Uterus (tissue), 4 donors: ENCODE data around the gene MEF2C. TPM values are rescaled to one million over a fixed set of nuclear protein-coding genes. Genes with fewer than 3 reads are reported as not detected.

Experiments used
- DNase-seq, 2 donors: peaks; one replicate each; pipeline ENCODE4 v3.0.0-alpha.2; 2019 to 2020
- H3K27ac ChIP-seq, 2 donors: fragments of 200-600 bp; sonication (generic); 1 replicate in 1 of 2; 2 replicates in 1 of 2; pipeline ENCODE4 v1.5.1; 2016 to 2018
- H3K27me3 ChIP-seq, 2 donors: fragments of 200-600 bp; sonication (generic); one replicate each; pipeline ENCODE4 v1.5.1; 2018 to 2019; ENCODE audit warnings: control low read depth in 1 of 2
- H3K36me3 ChIP-seq, 2 donors: fragments of 200-600 bp; sonication (generic); one replicate each; pipeline ENCODE4 v1.5.1; 2019; ENCODE audit warnings: control low read depth in 1 of 2
- H3K4me1 ChIP-seq, 2 donors: fragments of 200-600 bp; sonication (generic); one replicate each; pipeline ENCODE4 v1.5.1; 2018 to 2019; ENCODE audit warnings: control low read depth in 1 of 2
- H3K4me3 ChIP-seq, 2 donors: fragments of 200-600 bp; sonication (generic); 1 replicate in 1 of 2; 2 replicates in 1 of 2; pipeline ENCODE4 v1.5.1; 2018 to 2019; ENCODE audit warnings: mild to moderate bottlenecking in 1 of 2
- H3K9me3 ChIP-seq, 2 donors: fragments of 200-600 bp; sonication (generic); one replicate each; pipeline ENCODE4 v1.5.1; 2019; ENCODE audit warnings: control low read depth in 1 of 2
- CTCF ChIP-seq, 4 experiments: fragments of 200-600 bp in 2 of 4; fragments of 450-650 bp in 2 of 4; sonication (generic) in 2 of 4; IDR thresholded peaks; one replicate each; pipeline ENCODE4 v1.5.1; 2016 to 2019; ENCODE audit warnings: antibody characterized with exemption in 4 of 4, mild to moderate bottlenecking in 2 of 4, moderate library complexity in 1 of 4
- POLR2A ChIP-seq, 2 donors: fragments of 450-650 bp; IDR thresholded peaks; one replicate each; pipeline ENCODE4 v1.6.1; 2016; ENCODE audit warnings: antibody characterized with exemption in 2 of 2, mild to moderate bottlenecking in 1 of 2, moderate library complexity in 1 of 2
- intact Hi-C: fragments of 100-400 bp; cut with DNase I; formaldehyde crosslinking; loops from one replicate; pipeline ENCODE4 v1.15.1; 2023; ENCODE audit warnings: low total_unique reads
- total RNA-seq, 4 donors: library from RNA; depleted of rRNA in 3 of 4; stranded (reverse); fragments of >200 nt in 3 of 4; gene quantifications; one replicate each; pipeline versions ENCODE4 v1.1.0 to v1.2.4, GENCODE V29; 2014 to 2023
- donor health status: DM: yes; HTN: yes; CAD: no.

Gene MEF2C
- total RNA-seq, 4 donors from 2014 or later = 30.3 to 134 (median 70.3) TPM

DNA sequence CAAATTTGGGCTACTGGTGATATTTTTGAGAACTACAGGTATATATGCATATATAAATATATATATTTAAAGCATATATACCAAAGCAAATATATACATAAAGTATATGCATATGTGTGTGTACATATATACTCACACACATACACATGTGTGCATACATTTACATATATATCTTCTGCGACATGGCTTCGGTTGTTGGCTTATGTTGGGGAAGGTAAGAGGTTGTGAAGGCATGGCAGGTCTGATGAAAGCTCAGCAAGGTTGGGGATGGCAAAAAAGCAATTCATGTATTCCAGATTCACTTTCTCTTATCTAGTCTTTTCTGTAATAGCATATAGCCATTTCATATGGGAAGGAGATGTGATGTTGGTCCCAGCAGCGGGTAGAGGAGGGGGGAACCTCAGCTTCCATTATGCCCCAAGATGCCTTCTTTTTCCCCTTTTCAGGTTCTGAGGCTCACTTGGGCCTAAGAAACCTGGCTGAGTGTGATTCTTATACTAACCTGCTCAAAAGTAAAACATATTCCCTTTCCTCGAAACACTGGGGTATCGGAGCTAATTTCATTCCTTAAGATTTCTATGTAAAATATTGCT is 201.7 kb downstream of the MEF2C start:
- Histone ChIP-seq H3K9me3 (no peaks in the 10 kb centered on the region), H3K27ac (no peak overlapping the region), H3K36me3 (no peaks in the 10 kb centered on the region), H3K4me3 (no peak overlapping the region), H3K27me3 (peaks cover 42 to 88% of the 10 kb centered on the region in 2 donors), H3K4me1 (no peaks in the 10 kb centered on the region)
- TF ChIP-seq CTCF (IDR thresholded peaks at IDR 0.05) (no peak), POLR2A (IDR thresholded peaks at IDR 0.05) (no peak)
- DNase-seq = no peak
- intact Hi-C loops = loop anchor here (10.0 kb wide), 1 partner anchor 537 kb away; no protein-coding TSS in a partner anchor

DNA sequence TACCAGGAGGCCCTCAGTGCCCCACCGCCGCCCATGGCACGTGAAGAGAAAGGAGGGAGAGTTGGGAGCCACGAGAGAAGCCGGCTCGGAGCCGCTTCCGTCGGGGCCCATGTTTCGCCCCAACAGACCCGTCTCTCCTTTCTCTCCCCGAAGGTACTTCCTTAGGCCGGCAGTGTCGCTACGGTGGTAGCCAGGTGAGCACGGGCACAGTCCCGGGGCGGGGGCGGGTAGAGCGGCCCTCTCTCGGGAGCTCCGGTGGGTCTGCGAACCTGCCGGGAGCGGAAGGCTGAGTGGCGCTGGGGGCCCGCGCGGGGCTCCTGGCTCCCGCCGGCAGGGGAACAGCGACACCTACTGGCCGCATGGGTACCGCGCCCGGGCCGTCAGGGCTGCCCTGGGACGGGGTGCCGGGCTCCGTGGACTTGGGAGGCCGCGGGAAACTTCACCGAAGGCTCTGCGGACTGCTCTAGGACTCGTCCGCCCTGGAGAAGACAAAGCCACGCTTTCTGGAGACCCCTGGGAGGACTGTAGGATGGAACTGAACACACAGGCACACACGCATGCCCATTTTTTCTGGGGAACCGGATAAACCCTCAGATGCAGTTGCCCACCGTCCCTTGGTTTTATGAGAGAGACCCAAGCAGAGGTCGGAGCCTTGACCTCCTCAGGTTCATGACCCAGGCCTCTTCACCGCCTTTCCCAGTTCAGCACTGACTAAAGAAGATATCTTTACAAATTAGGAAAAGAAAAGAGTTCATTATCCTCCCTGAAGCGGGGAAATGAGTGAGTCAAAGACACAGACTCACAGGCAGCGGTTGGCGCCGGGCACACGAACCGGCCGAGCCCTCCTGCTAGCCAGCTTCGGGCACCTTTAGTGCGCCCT is 202.5 kb downstream of the MEF2C start:
- DNase-seq = peak; percentile 47 to 65
- H3K27me3 ChIP-seq = peaks cover 42 to 87% of the 10 kb centered on the region in 2 donors
- intact Hi-C loops = loop anchor here (10.0 kb wide), 1 partner anchor 536 kb away; no protein-coding TSS in a partner anchor

DNA sequence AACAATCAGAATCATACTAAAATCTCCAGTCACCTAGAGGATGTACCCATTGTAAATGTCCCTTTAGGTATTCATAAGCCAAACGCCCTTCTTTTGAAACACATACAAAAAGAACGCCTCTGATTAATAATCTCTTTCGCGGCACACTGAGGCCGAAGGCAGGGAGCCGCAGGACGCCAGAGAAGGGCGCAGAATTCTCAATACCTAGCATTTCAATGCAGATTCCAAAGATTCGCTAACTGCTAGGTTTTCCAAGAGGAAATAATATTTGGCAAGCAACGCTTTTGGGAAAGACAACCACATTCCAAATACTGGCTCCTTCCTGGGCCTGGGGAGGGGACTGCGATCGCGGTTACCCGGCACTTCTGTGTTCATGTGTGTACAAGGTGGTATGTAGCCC is 203.3 kb downstream of the MEF2C start:
- Histone ChIP-seq H3K27me3 (peaks cover 36 to 85% of the 10 kb centered on the region in 2 donors), H3K27ac (no peak overlapping the region), H3K36me3 (no peaks in the 10 kb centered on the region)

More for the DNA sequence above, 202.5 kb downstream of the MEF2C start:
- TF ChIP-seq CTCF (IDR thresholded peaks at IDR 0.05) (peak; percentile 73 to 91 (median 84)), POLR2A (IDR thresholded peaks at IDR 0.05) (peak in 1 of 2 donors; percentile 13)
- Histone ChIP-seq H3K9me3 (no peaks in the 10 kb centered on the region), H3K4me3 (peak overlapping the region; percentile 14 to 29), H3K27ac (no peak overlapping the region), H3K36me3 (no peaks in the 10 kb centered on the region), H3K4me1 (no peaks in the 10 kb centered on the region)

DNA sequence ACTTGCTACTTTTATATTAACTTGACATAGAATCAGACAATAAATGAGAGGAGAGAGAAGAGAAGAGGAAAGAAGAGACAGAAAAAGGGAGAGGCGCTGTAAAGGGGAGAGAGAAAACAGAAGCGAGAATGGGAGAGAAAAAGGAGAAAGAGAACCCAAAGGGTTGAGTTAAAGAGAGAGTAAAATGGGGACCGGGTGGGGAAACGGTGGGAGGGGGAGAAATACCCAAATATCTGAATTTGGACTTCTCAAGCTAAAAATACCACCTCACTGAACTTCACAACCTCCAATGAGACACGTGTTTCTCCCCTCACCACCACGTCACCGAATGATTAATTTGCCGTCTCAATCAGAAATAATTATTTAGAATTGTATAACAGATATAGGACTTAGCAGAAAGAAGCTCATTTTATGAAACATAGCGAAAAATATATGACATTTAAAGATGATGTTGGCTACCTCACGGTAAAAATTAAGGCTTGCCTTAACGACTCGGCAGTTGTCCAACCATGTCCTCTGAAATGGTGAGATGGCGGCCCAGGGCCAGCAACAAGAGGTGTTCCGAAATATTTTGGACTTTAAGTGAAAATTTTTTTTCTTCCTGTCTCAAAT is 204.1 kb downstream of the MEF2C start:
- H3K27ac ChIP-seq = peak overlapping the region in 1 of 2 donors; percentile 18
- TF ChIP-seq POLR2A (IDR thresholded peaks at IDR 0.05) (no peak), CTCF (IDR thresholded peaks at IDR 0.05) (no peak)
- intact Hi-C loops = no loop called here
- H3K36me3 ChIP-seq = no peaks in the 10 kb centered on the region
- H3K4me1 ChIP-seq = peaks cover 0 to 11% of the 10 kb centered on the region in 2 donors
- no peak for DNase-seq
- peaks cover 34 to 85% of the 10 kb centered on the region in 2 donors for H3K27me3 ChIP-seq
- no peak overlapping the region for H3K4me3 ChIP-seq
- no peaks in the 10 kb centered on the region for H3K9me3 ChIP-seq

More for the DNA sequence above, 203.3 kb downstream of the MEF2C start:
- intact Hi-C loops = loop anchor here (10.0 kb wide), 1 partner anchor 535 kb away; no protein-coding TSS in a partner anchor
- Histone ChIP-seq H3K4me3 (no peak overlapping the region), H3K9me3 (no peaks in the 10 kb centered on the region), H3K4me1 (peaks cover 0 to 5% of the 10 kb centered on the region in 2 donors)
- DNase-seq = no peak
- TF ChIP-seq CTCF (IDR thresholded peaks at IDR 0.05) = no peak
- TF ChIP-seq POLR2A (IDR thresholded peaks at IDR 0.05) = no peak
